Measurements from ENCODE around the gene TCEAL3. TPM values are rescaled to one million over a fixed set of nuclear protein-coding genes. Genes with fewer than 3 reads are reported as not detected.

Gene TCEAL3
- total RNA-seq, 1 experiment from 2014 or later = 2.7 TPM

DNA sequence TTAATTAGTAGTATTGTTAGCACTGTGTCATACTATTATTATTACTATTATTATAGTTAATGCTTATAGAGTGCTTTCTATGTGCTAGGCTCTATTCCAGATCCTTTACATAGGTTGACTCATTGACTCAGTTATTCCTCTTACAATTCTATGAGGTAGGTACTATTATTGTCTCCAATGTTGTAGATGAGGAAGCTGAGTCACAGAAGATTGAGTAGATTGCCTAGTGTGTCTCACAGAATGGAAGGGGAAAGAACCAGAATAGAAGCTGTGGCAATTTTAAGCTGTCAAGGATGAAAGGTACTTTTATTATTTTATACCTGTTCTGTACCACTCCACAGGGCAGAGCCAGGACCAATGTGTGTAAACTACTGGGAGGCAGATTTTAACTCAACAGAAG, 19.1 kb downstream of the TCEAL3 start:
- Histone ChIP-seq H3K4me1 (no peaks in the 10 kb centered on the region), H3K9me3 (no peaks in the 10 kb centered on the region), H3K36me3 (ENCODE audit: control insufficient read depth, insufficient read depth, low read length) (no peaks in the 10 kb centered on the region), H3K27me3 (replicated peaks; ENCODE audit: control insufficient read depth, insufficient read depth, low read length) (no peaks in the 10 kb centered on the region), H3K4me3 (ENCODE audit: low read depth, low read length) (no peak overlapping the region)
- BruUV-seq (replicated peaks) = no TSS peak
- no peaks in the 10 kb centered on the region for H3K9me3 Mint-ChIP-seq (ENCODE audit: unreplicated experiment)
- CTCF ChIA-PET = no interaction called here
- H3K27ac Mint-ChIP-seq (ENCODE audit: unreplicated experiment) = no peak overlapping the region
- H3K27me3 Mint-ChIP-seq (ENCODE audit: insufficient read depth, unreplicated experiment) = no peaks in the 10 kb centered on the region
- DNase-seq = no peak
- no peak overlapping the region for H3K4me3 Mint-ChIP-seq (ENCODE audit: unreplicated experiment)
- peaks cover 5% of the 10 kb centered on the region for H3K36me3 Mint-ChIP-seq (ENCODE audit: insufficient read depth, unreplicated experiment)
- POLR2A ChIA-PET = no interaction called here
- H3K4me1 Mint-ChIP-seq (ENCODE audit: low read depth, unreplicated experiment) = peaks cover 12% of the 10 kb centered on the region
- intact Hi-C loops (cut with micrococcal nuclease; ENCODE audit: unreplicated experiment) = no loop called here
- TF ChIP-seq CTCF (IDR thresholded peaks at IDR 0.05; ENCODE audit: insufficient read depth in 1 of 2, low read depth in 1 of 2, low read length in 1 of 2, severe bottlenecking in 1 of 2, unreplicated experiment in 1 of 2) = no peak

DNA sequence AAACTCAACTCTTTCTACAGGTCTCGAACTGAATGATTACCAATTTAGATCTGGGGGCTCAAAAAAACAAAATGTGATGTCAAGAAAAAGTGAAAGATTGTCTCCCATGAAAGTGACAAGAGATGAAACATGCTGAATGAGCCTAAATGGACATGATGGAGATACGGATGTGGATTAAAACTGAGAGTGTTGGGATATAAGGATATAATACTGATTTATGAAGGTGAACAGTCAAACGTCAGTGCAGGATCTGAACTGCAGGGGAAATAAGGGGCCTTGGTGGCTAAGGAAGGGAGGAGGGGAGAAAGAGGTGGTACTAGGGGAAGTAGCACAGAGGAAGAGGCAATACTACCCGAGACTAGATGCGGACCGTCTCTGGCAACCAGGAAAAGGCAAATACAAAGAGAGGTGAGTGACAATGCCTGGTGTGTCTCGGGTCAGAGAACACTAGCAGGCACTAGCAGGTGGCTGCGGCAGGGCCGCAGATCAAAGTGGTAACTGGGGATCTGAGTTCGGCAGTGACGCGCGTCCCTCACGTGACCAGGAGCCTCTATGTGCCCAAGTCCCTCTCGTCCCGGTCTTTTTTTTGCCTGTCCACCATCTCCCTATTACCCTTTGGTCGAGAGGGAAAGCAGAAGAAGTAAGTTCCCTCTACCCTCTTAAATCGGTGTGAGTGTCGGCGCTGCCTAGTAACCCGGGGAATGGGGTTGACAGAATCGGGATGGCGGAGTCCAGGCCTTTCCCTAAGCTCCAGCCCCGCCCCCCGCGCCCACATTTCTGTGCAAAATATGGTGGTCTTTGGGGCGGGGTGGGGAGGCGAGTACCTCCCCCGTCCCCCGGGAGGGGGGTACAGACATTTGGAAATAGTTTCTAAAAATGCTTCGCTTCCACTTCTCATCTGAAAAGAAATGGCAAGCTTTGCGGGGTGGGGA, 20.9 kb downstream of the TCEAL3 start, which contains the start of gene TCEAL1:
Gene TCEAL1, plus strand, starts transcription at position 590 of the 932 bp plus-strand sequence. CDS start 942 bp downstream, outside the sequence.
- Mint-ChIP-seq H3K27ac (ENCODE audit: unreplicated experiment) (peak within 1 kb of the TSS; percentile 84), H3K27me3 (ENCODE audit: insufficient read depth, unreplicated experiment) (no peaks in the 10 kb centered on the region), H3K9me3 (ENCODE audit: unreplicated experiment) (no peaks in the 10 kb centered on the region), H3K36me3 (ENCODE audit: insufficient read depth, unreplicated experiment) (peaks cover 5% of the 10 kb centered on the region), H3K4me3 (ENCODE audit: unreplicated experiment) (peak within 1 kb of the TSS; percentile 92), H3K4me1 (ENCODE audit: low read depth, unreplicated experiment) (peaks cover 12% of the 10 kb centered on the region)
- no peaks in the 10 kb centered on the region for H3K4me1 ChIP-seq
- H3K36me3 ChIP-seq (ENCODE audit: control insufficient read depth, insufficient read depth, low read length) = no peaks in the 10 kb centered on the region
- DNase-seq = peak; percentile 57 to 59
- POLR2A ChIA-PET = interaction anchor here (0.6 to 1.3 kb wide), 2 partner anchors 58 to 71 kb away, joined by 9 to 17 read pairs; partner anchors contain the start of gene MORF4L2
- H3K9me3 ChIP-seq = no peaks in the 10 kb centered on the region
- BruUV-seq (replicated peaks) = TSS peak; percentile 75
- peak within 1 kb of the TSS; percentile 75 for H3K4me3 ChIP-seq (ENCODE audit: low read depth, low read length)
- no peaks in the 10 kb centered on the region for H3K27me3 ChIP-seq (replicated peaks; ENCODE audit: control insufficient read depth, insufficient read depth, low read length)
- CTCF ChIA-PET = interaction anchor here (0.8 kb wide), 1 partner anchor 21 kb away, joined by 3 read pairs; no protein-coding TSS in a partner anchor
- intact Hi-C loops (cut with micrococcal nuclease; ENCODE audit: unreplicated experiment) = loop anchor here (2.0 kb wide), 1 partner anchor 58 kb away; the partner anchor contains the start of gene MORF4L2
- TF ChIP-seq CTCF (IDR thresholded peaks at IDR 0.05; ENCODE audit: insufficient read depth in 1 of 2, low read depth in 1 of 2, low read length in 1 of 2, severe bottlenecking in 1 of 2, unreplicated experiment in 1 of 2) = no peak

- H3K27me3 ChIP-seq (replicated peaks; ENCODE audit: control insufficient read depth, insufficient read depth, low read length) = no peaks in the 10 kb centered on the region
- TF ChIP-seq CTCF (IDR thresholded peaks at IDR 0.05; ENCODE audit: insufficient read depth in 1 of 2, low read depth in 1 of 2, low read length in 1 of 2, severe bottlenecking in 1 of 2, unreplicated experiment in 1 of 2) = peak in 1 of 2 experiments; percentile 86
- no peaks in the 10 kb centered on the region for H3K27me3 Mint-ChIP-seq (ENCODE audit: insufficient read depth, unreplicated experiment)
- peak; percentile 69 to 71 for DNase-seq
- intact Hi-C loops (cut with micrococcal nuclease; ENCODE audit: unreplicated experiment) = loop anchor here (1.0 to 2.0 kb wide), 2 partner anchors 57 to 96 kb away; partner anchors contain the start of gene MORF4L2
- H3K27ac Mint-ChIP-seq (ENCODE audit: unreplicated experiment) = peak overlapping the region; percentile 84
- BruUV-seq (replicated peaks) = no TSS peak
- no peaks in the 10 kb centered on the region for H3K9me3 ChIP-seq
- ChIA-PET POLR2A (interaction anchor here (0.6 to 1.3 kb wide), 5 partner anchors 44 to 96 kb away, joined by 3 to 17 read pairs (median 5); partner anchors contain the start of genes MORF4L2 and TCEAL4), CTCF (interaction anchor here (0.6 to 1.2 kb wide), 13 partner anchors 9 to 202 kb away, joined by 3 to 12 read pairs (median 3); partner anchors contain the start of gene TCEAL3)
- no peaks in the 10 kb centered on the region for H3K4me1 ChIP-seq
- no peaks in the 10 kb centered on the region for H3K36me3 ChIP-seq (ENCODE audit: control insufficient read depth, insufficient read depth, low read length)
- peaks cover 5% of the 10 kb centered on the region for H3K36me3 Mint-ChIP-seq (ENCODE audit: insufficient read depth, unreplicated experiment)
- peaks cover 12% of the 10 kb centered on the region for H3K4me1 Mint-ChIP-seq (ENCODE audit: low read depth, unreplicated experiment)
- peak overlapping the region; percentile 75 for H3K4me3 ChIP-seq (ENCODE audit: low read depth, low read length)
- H3K9me3 Mint-ChIP-seq (ENCODE audit: unreplicated experiment) = no peaks in the 10 kb centered on the region
- H3K4me3 Mint-ChIP-seq (ENCODE audit: unreplicated experiment) = peak overlapping the region; percentile 92
Measured at GRCh38 chrX:103629318-103630170, 21.8 kb downstream of the TCEAL3 start.
